ENCODE data around the gene ZSCAN20.

The ZSCAN20 gene

GRCh38 chr1:33482412-33482811 lies 10.0 kb downstream of the ZSCAN20 start:
- no peak for ATAC-seq
- TF ChIP-seq RARB (CRISPR knock-in tag; IDR thresholded peaks at IDR 0.05) (no peak), CSRNP3 (CRISPR knock-in tag; IDR thresholded peaks at IDR 0.05) (no peak), PATZ1 (CRISPR knock-in tag; IDR thresholded peaks at IDR 0.05; ENCODE audit: borderline replicate concordance) (no peak), POU6F1 (CRISPR knock-in tag; IDR thresholded peaks at IDR 0.05; ENCODE audit: borderline replicate concordance, low read depth) (no peak), ZFP30 (CRISPR knock-in tag; IDR thresholded peaks at IDR 0.05) (no peak), PPARA (CRISPR knock-in tag; IDR thresholded peaks at IDR 0.05; ENCODE audit: borderline replicate concordance) (no peak), CSDC2 (CRISPR knock-in tag; IDR thresholded peaks at IDR 0.05) (no peak), ZNF565 (CRISPR knock-in tag; conservative IDR thresholded peaks at IDR 0.05; ENCODE audit: low read depth) (no peak), TSHZ2 (CRISPR knock-in tag; IDR thresholded peaks at IDR 0.05) (no peak), ESRRG (CRISPR knock-in tag; IDR thresholded peaks at IDR 0.05) (no peak)

GRCh38 chr1:33488624-33489023 lies 16.2 kb downstream of the ZSCAN20 start:
- no peak for TF ChIP-seq TOX (CRISPR knock-in tag; IDR thresholded peaks at IDR 0.05; ENCODE audit: borderline replicate concordance)
- TF ChIP-seq TSHZ2 (CRISPR knock-in tag; IDR thresholded peaks at IDR 0.05): no peak
- no peak for TF ChIP-seq CSDC2 (CRISPR knock-in tag; IDR thresholded peaks at IDR 0.05)
- TF ChIP-seq SNAI2 (CRISPR knock-in tag; IDR thresholded peaks at IDR 0.05): no peak
- TF ChIP-seq ARNTL (CRISPR knock-in tag; IDR thresholded peaks at IDR 0.05; ENCODE audit: borderline replicate concordance, low read depth): no peak
- TF ChIP-seq CSRNP3 (CRISPR knock-in tag; IDR thresholded peaks at IDR 0.05): no peak
- TF ChIP-seq ZNF565 (CRISPR knock-in tag; conservative IDR thresholded peaks at IDR 0.05; ENCODE audit: low read depth): no peak
- no peak for TF ChIP-seq ZC3H10 (CRISPR knock-in tag; IDR thresholded peaks at IDR 0.05)
- no peak for TF ChIP-seq PPARA (CRISPR knock-in tag; IDR thresholded peaks at IDR 0.05; ENCODE audit: borderline replicate concordance)
- no peak for TF ChIP-seq GLIS3 (CRISPR knock-in tag; IDR thresholded peaks at IDR 0.05)
- TF ChIP-seq ZFP30 (CRISPR knock-in tag; IDR thresholded peaks at IDR 0.05): no peak
- TF ChIP-seq POU6F1 (CRISPR knock-in tag; IDR thresholded peaks at IDR 0.05; ENCODE audit: borderline replicate concordance, low read depth): no peak
- TF ChIP-seq ZNF8 (CRISPR knock-in tag; IDR thresholded peaks at IDR 0.05): no peak
- TF ChIP-seq TCF4 (CRISPR knock-in tag; IDR thresholded peaks at IDR 0.05; ENCODE audit: borderline replicate concordance): no peak
- TF ChIP-seq ZFP3 (CRISPR knock-in tag; IDR thresholded peaks at IDR 0.05): no peak
- TF ChIP-seq OSR1 (CRISPR knock-in tag; IDR thresholded peaks at IDR 0.05): no peak
- TF ChIP-seq CREB5 (CRISPR knock-in tag; IDR thresholded peaks at IDR 0.05; ENCODE audit: low read depth): no peak
- no peak for TF ChIP-seq RARB (CRISPR knock-in tag; IDR thresholded peaks at IDR 0.05)
- TF ChIP-seq ESRRG (CRISPR knock-in tag; IDR thresholded peaks at IDR 0.05): no peak
- no peak for ATAC-seq

Measured in SK-N-SH treated with all-trans-retinoic acid at 6 μM for 48 hours (cell line).